HG03378 (cell line): ENCODE data around the gene COL1A1.

Source experiments
- ATAC-seq: cut with Tn5 transposase; IDR thresholded peaks from one replicate; pipeline ENCODE4 v1.9.1; 2021; ENCODE audit warnings: mild to moderate bottlenecking, moderate library complexity; ENCODE audit not compliant: unreplicated experiment

The COL1A1 gene

DNA sequence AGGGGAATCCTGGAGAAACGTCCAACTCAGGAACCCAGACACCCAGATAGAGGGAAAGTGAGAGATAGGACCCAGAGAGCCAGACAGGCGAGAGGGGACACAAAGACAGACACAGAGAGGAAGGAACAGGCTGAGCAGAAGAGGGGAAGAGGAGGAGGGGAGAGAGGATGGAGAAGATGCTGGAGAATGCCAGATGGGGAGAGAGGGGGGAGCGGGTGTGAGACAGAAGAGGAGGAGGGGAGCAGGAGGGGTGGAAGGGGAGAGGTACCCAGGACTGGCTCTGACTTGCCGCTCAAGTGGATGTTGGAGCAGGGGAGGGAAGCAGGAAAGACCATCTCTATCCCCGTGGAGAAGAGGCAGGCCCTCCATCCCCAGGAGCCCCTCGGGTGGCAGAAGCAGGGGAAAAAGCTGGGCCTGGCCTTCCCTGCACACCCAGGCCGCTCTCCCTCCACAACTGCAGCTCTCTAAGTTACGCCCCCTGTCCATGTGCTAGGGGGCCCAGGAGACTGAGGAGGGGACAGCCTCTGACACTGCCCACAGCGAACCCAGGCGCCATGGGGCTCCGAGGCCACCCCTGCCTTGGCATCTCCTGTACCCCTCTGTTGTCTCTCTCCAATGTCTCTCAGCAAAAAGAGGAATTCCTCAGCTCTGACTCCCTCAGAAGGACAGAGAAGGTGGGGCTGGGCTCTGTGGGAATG is 55.8 kb downstream of the COL1A1 start:
- no peak for ATAC-seq

GRCh38 chr17:50144845-50145531 is 56.4 kb downstream of the COL1A1 start:
- ATAC-seq: no peak

GRCh38 chr17:50144355-50144754 is 57.1 kb downstream of the COL1A1 start:
- no peak for ATAC-seq

GRCh38 chr17:50143461-50144176 is 57.8 kb downstream of the COL1A1 start:
- no peak for ATAC-seq

- no peak for ATAC-seq
These were observed 59.7 kb downstream of the COL1A1 start for GRCh38 chr17:50141745-50142110.

GRCh38 chr17:50141026-50141744 is 60.2 kb downstream of the COL1A1 start:
- no peak for ATAC-seq

GRCh38 chr17:50139950-50140885 is 61.2 kb downstream of the COL1A1 start:
- no peak for ATAC-seq

DNA sequence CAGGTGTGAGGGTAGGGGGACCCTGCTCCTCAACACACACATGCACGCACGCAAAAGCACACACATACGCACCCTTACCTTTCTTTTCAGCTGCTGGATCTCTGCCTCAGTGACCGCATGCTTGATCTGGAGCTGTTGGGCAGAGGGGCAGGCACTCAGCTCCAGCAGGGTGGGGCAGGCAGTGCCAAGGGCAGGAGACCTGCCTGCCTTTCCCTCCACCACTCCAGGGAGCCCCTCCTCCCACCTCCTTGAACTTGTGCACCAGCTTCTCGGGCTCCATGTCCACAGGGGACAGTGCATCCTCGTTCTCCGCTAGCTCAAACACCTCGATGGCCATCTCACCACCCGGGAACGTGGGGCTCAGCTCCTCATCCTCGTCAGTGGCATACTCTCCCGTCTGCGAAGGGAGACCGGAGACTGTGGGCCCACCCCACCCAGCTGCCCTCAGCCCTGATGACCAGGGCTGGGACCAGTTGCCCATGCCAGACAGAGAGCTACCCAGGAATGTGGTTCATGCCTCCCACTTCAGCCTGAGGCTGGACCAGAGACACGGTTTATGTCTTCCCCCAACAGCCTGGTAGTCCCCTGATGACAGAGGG is 62.1 kb downstream of the COL1A1 start:
- ATAC-seq: no peak

DNA sequence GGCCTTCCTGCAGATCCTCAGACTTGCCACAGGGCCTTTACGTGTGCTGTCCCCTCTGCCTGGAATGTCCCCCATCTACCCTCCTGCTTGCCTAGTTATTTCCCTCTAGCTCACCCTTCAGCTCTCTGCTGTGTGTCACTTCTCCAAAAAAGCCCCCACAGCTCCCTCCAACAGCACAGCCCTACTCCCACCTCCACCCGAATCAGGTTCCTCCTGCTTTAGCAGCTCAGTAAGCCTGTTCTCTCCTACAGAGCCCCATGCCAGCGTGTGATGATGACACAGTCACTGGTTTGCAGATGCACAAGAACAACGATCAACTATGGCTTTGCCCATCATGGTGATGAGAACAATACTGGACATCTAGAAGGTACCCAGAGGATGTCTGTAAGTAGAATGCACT is 64.4 kb downstream of the COL1A1 start:
- ATAC-seq: no peak

DNA sequence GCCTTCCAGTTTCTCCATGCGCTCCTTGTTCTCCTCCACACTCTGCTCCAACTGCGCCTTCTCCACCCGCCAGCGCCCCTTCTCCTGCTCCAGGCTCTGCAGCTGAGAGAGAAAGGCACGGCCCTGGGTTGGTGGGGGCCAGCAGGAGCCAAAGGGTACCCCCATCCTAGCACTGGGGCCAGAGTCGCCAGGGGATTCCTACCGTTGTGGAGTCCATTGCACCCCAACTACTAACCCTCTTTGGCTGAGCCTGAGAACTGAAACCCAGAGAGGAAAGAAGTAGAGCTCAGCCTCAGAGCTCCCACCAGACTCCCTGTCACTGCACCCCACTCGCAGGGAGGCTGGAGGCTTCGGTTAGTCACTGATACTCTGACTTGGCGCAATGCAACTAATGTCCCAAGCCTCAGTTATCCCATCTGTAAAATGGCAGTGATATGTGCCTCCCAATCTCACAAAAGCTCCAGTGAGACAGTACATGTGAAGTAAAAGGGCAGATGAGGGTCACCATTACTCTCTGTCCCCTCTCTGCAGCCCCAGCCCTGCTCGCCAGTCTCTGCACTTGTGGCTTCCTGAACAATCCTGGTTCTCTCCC is 65.2 kb downstream of the COL1A1 start:
- no peak for ATAC-seq

DNA sequence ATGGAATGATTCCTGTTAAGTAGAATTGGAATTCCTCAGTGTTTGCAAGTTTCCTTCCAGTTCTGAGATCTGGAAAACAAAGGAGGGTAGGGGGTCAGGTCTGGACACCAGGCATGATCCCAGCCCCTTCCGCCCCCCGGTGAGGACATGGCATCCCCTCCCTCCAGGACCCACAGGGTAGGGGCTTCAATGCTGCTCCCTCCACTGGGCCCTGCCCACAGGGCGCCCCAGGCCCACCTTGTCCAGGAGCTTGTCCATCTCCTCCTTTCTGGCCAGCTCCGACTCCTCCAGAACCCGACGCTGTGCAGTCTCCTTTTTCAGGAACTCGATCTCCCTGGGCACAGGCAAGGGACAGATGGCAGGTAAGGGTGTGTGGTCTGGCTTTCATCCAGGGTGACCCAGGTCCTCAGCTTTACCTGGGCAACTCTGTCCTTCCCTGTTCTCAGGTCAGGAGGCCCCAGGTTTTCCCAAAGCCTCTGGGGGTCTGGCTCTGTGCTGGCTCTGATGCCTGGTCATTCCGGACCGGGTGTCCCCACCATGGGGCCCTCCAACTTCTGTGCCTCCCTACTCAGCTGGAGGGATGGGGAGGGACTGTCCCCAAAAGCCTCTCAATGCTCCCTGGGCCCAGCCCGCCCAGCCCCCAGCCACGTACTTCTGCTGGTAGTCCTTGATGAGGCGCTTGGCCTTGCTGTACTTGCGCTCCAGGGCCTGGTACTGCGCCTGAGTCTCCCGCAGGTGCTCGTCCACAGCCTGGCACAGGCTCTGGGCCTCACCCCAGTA is 65.9 kb downstream of the COL1A1 start:
- ATAC-seq: no peak

GRCh38 chr17:50134206-50135110 is 67.0 kb downstream of the COL1A1 start:
- ATAC-seq: no peak

DNA sequence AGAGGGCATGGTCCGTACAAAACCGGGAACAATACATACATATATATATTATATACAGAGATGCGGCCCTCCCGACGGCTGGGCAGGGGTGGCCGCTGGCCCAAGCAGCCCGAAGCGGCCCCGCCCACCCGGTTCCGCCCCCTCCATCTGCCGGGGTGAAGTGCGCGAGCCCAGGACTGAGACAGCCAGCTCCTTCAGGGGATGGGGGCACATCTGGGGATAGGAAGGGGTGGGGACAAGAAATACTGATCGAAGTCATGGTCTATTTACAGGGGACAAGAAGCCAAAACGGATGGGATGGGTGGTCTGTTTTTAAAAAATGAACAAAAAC is 67.7 kb downstream of the COL1A1 start:
- ATAC-seq: no peak
